GM20000 (cell line): ENCODE data around the gene S100A5.

Source experiments
- DNase-seq: peaks from one replicate; pipeline ENCODE4 v3.0.0; 2012; ENCODE audit warnings: low spot score
- CTCF ChIP-seq: IDR thresholded peaks from 2 replicates; pipeline ENCODE4 v1.5.1; 2012; ENCODE audit warnings: mild to moderate bottlenecking, control low read depth; ENCODE audit errors: extremely low read depth, missing control alignments

The S100A5 gene

GRCh38 chr1:153548722-153549688, 8.3 kb upstream of the S100A5 start, which contains the start of gene S100A3:
Gene S100A3, minus strand, starts transcription at chr1:153549258. Its CDS starts 773 bp downstream, at chr1:153548485.
- DNase-seq: no peak
- TF ChIP-seq CTCF: no peak

DNA sequence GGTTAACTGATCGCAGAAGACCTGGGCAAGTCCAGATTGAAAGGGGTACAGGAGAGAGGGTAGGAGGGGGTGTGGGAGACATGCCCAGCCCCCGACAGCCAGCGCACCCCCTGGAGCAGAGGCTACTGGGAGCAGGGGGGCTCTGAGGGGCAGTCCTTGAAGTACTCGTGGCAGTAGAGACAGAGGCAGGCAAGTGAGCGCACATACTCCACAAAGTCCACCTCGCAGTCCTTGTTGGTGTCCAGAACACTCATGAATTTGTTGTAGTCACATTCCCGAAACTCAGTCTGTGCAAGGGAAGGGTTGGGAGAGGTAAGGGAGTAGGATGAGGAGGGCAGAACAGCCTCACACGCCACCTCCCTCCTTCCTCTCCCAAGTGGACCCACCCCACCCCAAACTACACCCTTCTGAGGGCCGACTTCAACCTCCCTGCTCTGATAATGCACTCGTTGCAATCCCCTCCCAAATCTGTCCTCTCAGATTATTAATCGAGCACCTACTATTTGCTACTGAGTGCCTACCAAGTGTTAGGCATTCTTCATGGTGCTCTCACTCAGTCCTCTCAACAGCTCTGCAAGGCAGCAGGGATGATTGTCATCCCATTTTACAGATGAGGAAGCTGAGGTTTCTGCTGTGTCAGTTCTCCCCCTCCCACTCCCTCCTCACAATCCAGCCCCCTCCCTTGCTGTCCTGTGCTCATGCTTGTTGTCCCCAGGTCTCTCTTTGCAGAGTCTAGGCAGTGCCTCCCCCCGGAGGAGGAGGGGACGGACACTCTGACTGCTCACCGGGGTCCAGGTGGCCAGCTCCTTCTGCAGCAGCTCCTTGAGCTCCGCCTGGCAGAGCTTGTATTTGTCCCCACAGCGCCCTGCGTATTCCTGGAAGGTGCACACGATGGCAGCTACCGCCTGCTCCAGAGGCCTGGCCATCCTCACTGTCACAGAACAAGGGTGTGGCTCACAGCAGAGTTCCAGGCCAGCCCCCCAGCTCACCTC, 7.1 kb upstream of the S100A5 start:
- DNase-seq: no peak
- TF ChIP-seq CTCF: no peak

- no peak for DNase-seq
- TF ChIP-seq CTCF: no peak
Measured at GRCh38 chr1:153546796-153547559, 6.2 kb upstream of the S100A5 start.

DNA sequence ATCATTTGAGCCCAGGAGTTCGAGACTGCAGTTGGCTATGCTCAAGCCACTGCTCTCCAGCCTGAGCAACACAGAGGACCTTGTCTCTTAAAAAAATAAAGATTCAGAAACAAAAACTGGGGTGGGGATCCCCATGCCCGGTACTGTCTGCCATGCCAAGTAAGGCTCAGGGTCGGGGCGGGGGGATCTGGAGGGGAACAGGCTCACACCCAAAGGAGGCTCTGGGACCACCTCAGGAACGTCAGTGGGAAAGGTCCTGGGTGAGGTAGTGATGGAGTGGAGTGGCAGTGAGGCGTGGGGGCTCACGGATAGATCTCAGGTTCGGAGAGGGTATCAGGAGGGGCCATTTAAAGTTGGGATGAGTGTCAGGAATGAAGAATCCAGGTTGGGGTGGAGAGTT, 5.6 kb upstream of the S100A5 start:
- no peak for DNase-seq
- TF ChIP-seq CTCF: no peak

DNA sequence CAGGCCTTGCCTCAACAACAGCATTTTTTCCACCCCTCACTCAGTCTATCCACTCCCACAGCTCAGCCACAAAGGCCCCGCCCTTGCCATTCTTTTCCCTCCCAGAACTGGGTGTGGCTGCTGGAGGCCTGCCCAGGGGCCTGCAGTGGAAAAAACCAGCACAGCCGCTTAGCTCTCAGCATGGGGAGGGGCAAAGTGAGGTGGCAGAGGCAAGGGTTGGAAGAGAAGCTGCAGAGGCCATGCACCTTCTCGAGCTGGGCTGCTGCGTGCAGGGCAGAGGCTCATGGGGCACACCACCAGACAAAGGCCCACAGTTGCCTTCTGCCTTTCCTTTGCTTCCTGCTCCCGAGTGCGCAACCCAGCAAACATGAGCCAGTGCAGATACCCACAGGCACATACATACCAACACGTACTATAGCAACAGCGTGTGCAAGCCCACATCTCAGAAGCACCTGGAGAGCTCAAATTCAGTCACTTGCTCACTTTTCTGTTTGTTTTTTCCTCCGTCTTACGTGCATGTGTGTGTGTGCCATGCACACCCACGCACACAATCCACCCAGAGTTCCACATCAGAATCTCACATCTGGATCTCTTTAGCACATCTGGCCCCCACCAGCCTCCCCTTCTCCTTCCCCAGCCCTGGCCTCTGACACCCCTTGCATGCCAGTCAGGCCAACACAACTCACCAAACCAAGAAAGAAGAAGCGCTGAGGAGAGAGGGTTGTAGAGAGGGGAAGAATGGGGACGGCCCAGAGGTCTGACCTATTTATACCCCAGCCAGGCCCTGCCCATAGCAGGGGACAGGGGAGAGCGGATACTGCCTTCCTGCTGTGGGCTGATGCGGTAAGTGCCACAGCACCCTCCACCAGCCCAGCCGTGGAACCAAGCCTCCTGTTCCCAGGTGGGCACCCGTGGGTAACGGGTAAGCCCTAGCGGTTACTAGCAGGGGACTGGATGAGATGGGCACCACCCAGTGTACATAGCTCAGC, 4.6 kb upstream of the S100A5 start, which contains the start of gene S100A4:
S100A4 (minus strand) TSS at position 740 of the 989 bp plus-strand sequence. CDS start 1,012 bp downstream, outside the sequence.
- TF ChIP-seq CTCF: no peak
- DNase-seq: peak; percentile 70

DNA sequence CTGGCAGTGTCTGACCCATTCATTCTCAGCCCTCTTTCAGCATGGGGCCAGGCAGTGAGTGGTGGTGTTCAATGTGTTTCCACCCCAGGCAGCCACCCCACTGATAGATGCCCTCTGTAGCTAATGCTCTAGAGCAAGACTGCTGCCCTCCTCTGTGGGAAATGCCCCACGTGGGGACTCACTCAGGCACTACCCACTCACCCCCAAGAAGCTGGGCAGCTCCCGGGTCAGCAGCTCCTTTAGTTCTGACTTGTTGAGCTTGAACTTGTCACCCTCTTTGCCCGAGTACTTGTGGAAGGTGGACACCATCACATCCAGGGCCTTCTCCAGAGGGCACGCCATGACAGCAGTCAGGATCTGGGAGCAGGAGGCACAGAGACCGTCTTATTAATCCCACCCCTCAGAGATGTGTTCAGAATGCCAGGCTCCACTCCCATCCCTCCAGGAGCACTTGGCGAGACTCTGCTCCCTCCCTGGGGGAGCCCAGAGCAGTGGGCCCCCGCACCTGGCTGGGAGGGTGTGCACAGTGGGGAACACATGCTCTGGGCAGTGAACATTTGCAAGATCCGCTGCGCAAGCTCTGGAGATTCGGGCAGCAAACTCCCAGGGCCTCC, 3.8 kb upstream of the S100A5 start:
- TF ChIP-seq CTCF: no peak
- DNase-seq: no peak
